Activated B cell treated with CpG ODN at 0.5 μM for 24 hours (primary cell): ENCODE data around the gene RABL2A. TPM values are rescaled to one million over a fixed set of nuclear protein-coding genes. Genes with fewer than 3 reads are reported as not detected.
"Not testable (repeated sequence)": the region's sequence is repeated elsewhere in the genome, so short reads cannot be mapped to it uniquely, and the experiment has no call there.

Experiments used
- ATAC-seq: fragments of 200-7000 bp; cut with Tn5 transposase; one replicate; pipeline ENCODE4 v1.10.0; 2021; ENCODE audit warnings: low read depth, mild to moderate bottlenecking, moderate library complexity
- CTCF ChIA-PET: fragments of 350-600 bp; sonication (Branson Sonifier 250); formaldehyde crosslinking; loops from one replicate; lab custom pipeline; 2021; ENCODE audit warnings: antibody characterized with exemption; lab: Charles Lee
- POLR2A ChIA-PET: fragments of 350-600 bp; sonication (Branson Sonifier 250); formaldehyde crosslinking; loops from one replicate; lab custom pipeline; 2021; ENCODE audit warnings: antibody characterized with exemption; lab: Charles Lee
- DNase-seq: peaks from one replicate; pipeline ENCODE4 v3.0.0; 2022
- H3K27ac Mint-ChIP-seq: one replicate; pipeline ENCODE4 v1.8.0; 2020; ENCODE audit warnings: mixed read lengths
- H3K27me3 Mint-ChIP-seq: one replicate; pipeline ENCODE4 v1.8.0; 2021; ENCODE audit warnings: mixed read lengths
- H3K36me3 Mint-ChIP-seq: one replicate; pipeline ENCODE4 v1.8.0; 2021; ENCODE audit warnings: low read depth, mixed read lengths
- H3K4me1 Mint-ChIP-seq: one replicate; pipeline ENCODE4 v1.8.0; 2021; ENCODE audit warnings: mixed read lengths
- H3K4me3 Mint-ChIP-seq: one replicate; pipeline ENCODE4 v1.8.0; 2020; ENCODE audit warnings: mild to moderate bottlenecking, mixed read lengths
- H3K9me3 Mint-ChIP-seq: one replicate; pipeline ENCODE4 v1.8.0; 2020; ENCODE audit warnings: mixed read lengths
- intact Hi-C: fragments of 100-400 bp; cut with micrococcal nuclease; formaldehyde crosslinking; loops from one replicate; pipeline ENCODE4 v1.15.1; 2024
- total RNA-seq: library from RNA; stranded (reverse); gene quantifications from 2 replicates; pipeline ENCODE4 v1.2.3, GENCODE V29; 2022

The RABL2A gene
- total RNA-seq, 1 donor from 2014 or later, result 47.1 TPM

- ATAC-seq, H3K4me1 Mint-ChIP-seq, H3K9me3 Mint-ChIP-seq, intact Hi-C loops, H3K36me3 Mint-ChIP-seq, CTCF ChIA-PET, DNase-seq, H3K4me3 Mint-ChIP-seq, H3K27ac Mint-ChIP-seq, H3K27me3 Mint-ChIP-seq: not testable (repeated sequence)
- POLR2A ChIA-PET, result interaction anchor here (0.7 kb wide), 1 partner anchor 74 kb away, joined by 4 read pairs; no protein-coding TSS in a partner anchor
These were observed 24.1 kb downstream of the RABL2A start for GRCh38 chr2:113650834-113651815.

GRCh38 chr2:113652599-113652998, 25.5 kb downstream of the RABL2A start:
- POLR2A ChIA-PET, H3K9me3 Mint-ChIP-seq, H3K27me3 Mint-ChIP-seq, H3K27ac Mint-ChIP-seq, H3K36me3 Mint-ChIP-seq, CTCF ChIA-PET, ATAC-seq, DNase-seq, H3K4me3 Mint-ChIP-seq, H3K4me1 Mint-ChIP-seq, intact Hi-C loops: not testable (repeated sequence)

- peak; percentile 88 for ATAC-seq
- POLR2A ChIA-PET, result interaction anchor here (1.1 kb wide), 1 partner anchor 38 kb away, joined by 5 read pairs; no protein-coding TSS in a partner anchor
- H3K4me3 Mint-ChIP-seq, result peak overlapping the region; percentile 76
- H3K9me3 Mint-ChIP-seq, H3K4me1 Mint-ChIP-seq, DNase-seq, CTCF ChIA-PET, H3K27me3 Mint-ChIP-seq, H3K36me3 Mint-ChIP-seq: not testable (repeated sequence)
- H3K27ac Mint-ChIP-seq, result peak overlapping the region; percentile 69
- intact Hi-C loops, result loop anchor here (1.0 kb wide), 1 partner anchor 36 kb away; no protein-coding TSS in a partner anchor
These were observed 29.1 kb downstream of the RABL2A start for GRCh38 chr2:113656031-113656624.

GRCh38 chr2:113657735-113658134, 30.7 kb downstream of the RABL2A start:
- ATAC-seq, H3K9me3 Mint-ChIP-seq, POLR2A ChIA-PET, H3K4me3 Mint-ChIP-seq, H3K27me3 Mint-ChIP-seq, DNase-seq, H3K36me3 Mint-ChIP-seq, H3K27ac Mint-ChIP-seq, intact Hi-C loops, H3K4me1 Mint-ChIP-seq, CTCF ChIA-PET: not testable (repeated sequence)

GRCh38 chr2:113663285-113664060, 36.4 kb downstream of the RABL2A start:
- POLR2A ChIA-PET, CTCF ChIA-PET, DNase-seq, H3K27me3 Mint-ChIP-seq, H3K27ac Mint-ChIP-seq, H3K4me1 Mint-ChIP-seq, ATAC-seq, H3K36me3 Mint-ChIP-seq, H3K4me3 Mint-ChIP-seq, intact Hi-C loops, H3K9me3 Mint-ChIP-seq: not testable (repeated sequence)

GRCh38 chr2:113664761-113665533, 37.9 kb downstream of the RABL2A start:
- CTCF ChIA-PET, intact Hi-C loops, POLR2A ChIA-PET, H3K4me1 Mint-ChIP-seq, H3K36me3 Mint-ChIP-seq, DNase-seq, H3K27me3 Mint-ChIP-seq, ATAC-seq, H3K9me3 Mint-ChIP-seq, H3K4me3 Mint-ChIP-seq, H3K27ac Mint-ChIP-seq: not testable (repeated sequence)

- H3K9me3 Mint-ChIP-seq, POLR2A ChIA-PET, H3K4me1 Mint-ChIP-seq, H3K27me3 Mint-ChIP-seq, H3K27ac Mint-ChIP-seq, ATAC-seq, intact Hi-C loops, H3K4me3 Mint-ChIP-seq, DNase-seq, CTCF ChIA-PET, H3K36me3 Mint-ChIP-seq: not testable (repeated sequence)
These were observed 41.9 kb downstream of the RABL2A start for GRCh38 chr2:113669013-113669412.
